CD4-positive, CD25-positive, alpha-beta regulatory T cell (primary cell): Measurements from ENCODE around the gene RAB25. TPM values are rescaled to one million over a fixed set of nuclear protein-coding genes. Genes with fewer than 3 reads are reported as not detected.

ENCODE experiments used
- ATAC-seq, 2 donors: fragments of 150-1000 bp; cut with Tn5 transposase; one replicate each; pipeline ENCODE4 v1.10.0; 2021; ENCODE audit warnings: low read depth in 2 of 2, moderate number of reproducible peaks in 2 of 2, moderate library complexity in 1 of 2
- DNase-seq, 3 donors: peaks; one replicate each; pipeline versions ENCODE4 v3.0.0 to v3.0.0-alpha.2; 2012 to 2022; ENCODE audit warnings: mixed read lengths in 1 of 3
- H3K27ac ChIP-seq: one replicate; pipeline ENCODE4 v1.7.0; 2013; ENCODE audit warnings: mild to moderate bottlenecking, low read length; ENCODE audit not compliant: insufficient read depth, poor library complexity, severe bottlenecking
- H3K27me3 ChIP-seq: one replicate; pipeline ENCODE4 v1.7.0; 2013; ENCODE audit warnings: low read length; ENCODE audit not compliant: control insufficient read depth, insufficient read depth
- H3K36me3 ChIP-seq: one replicate; pipeline ENCODE4 v1.7.0; 2013; ENCODE audit warnings: mild to moderate bottlenecking, low read length, moderate library complexity; ENCODE audit not compliant: control insufficient read depth, insufficient read depth
- H3K4me1 ChIP-seq: 2 replicates; pipeline ENCODE4 v1.7.0; 2013; ENCODE audit warnings: mild to moderate bottlenecking, low read length; ENCODE audit not compliant: insufficient read depth, control insufficient read depth, poor library complexity, severe bottlenecking
- H3K4me3 ChIP-seq: one replicate; pipeline ENCODE4 v1.7.0; 2013; ENCODE audit warnings: low read depth, mild to moderate bottlenecking, low read length, moderate library complexity
- H3K9me3 ChIP-seq, 2 experiments: 1 replicate in 1 of 2; 2 replicates in 1 of 2; pipeline ENCODE4 v1.7.0; 2013; ENCODE audit warnings: low read length in 2 of 2, mild to moderate bottlenecking in 1 of 2, moderate library complexity in 1 of 2; ENCODE audit not compliant: control insufficient read depth in 2 of 2
- H3K27ac Mint-ChIP-seq, 3 donors: one replicate each; pipeline ENCODE4 v1.8.0; 2020 to 2022; ENCODE audit warnings: mild to moderate bottlenecking in 3 of 3, mixed read lengths in 3 of 3, moderate library complexity in 2 of 3
- H3K27me3 Mint-ChIP-seq: one replicate; pipeline ENCODE4 v1.8.0; 2022; ENCODE audit warnings: mild to moderate bottlenecking, mixed read lengths
- H3K36me3 Mint-ChIP-seq: one replicate; pipeline ENCODE4 v1.8.0; 2020; ENCODE audit warnings: mixed read lengths
- H3K4me1 Mint-ChIP-seq, 4 donors: one replicate each; pipeline ENCODE4 v1.8.0; 2020 to 2022; ENCODE audit warnings: mixed read lengths in 4 of 4, mild to moderate bottlenecking in 1 of 4
- H3K4me3 Mint-ChIP-seq, 4 donors: one replicate each; pipeline ENCODE4 v1.8.0; 2020 to 2022; ENCODE audit warnings: mild to moderate bottlenecking in 4 of 4, mixed read lengths in 4 of 4, moderate library complexity in 3 of 4
- H3K9me3 Mint-ChIP-seq, 7 donors: one replicate each; pipeline ENCODE4 v1.8.0; 2020 to 2022; ENCODE audit warnings: mixed read lengths in 7 of 7, mild to moderate bottlenecking in 3 of 7, moderate library complexity in 2 of 7
- polyA plus RNA-seq, 4 donors: library from polyadenylated mRNA; unstranded; fragments of 300-500 nt; fragmentation: Illumina TruSeq; gene quantifications; one replicate each; pipeline ENCODE4 v1.2.3, GENCODE V29; 2021
- total RNA-seq: library from RNA; stranded (reverse); gene quantifications from one replicate; pipeline ENCODE4 v1.2.3, GENCODE V29; 2022

RAB25 gene
- total and polyA plus RNA-seq, 5 donors from 2014 or later = 0.83 to 1.7 (median 1.0) TPM

DNA sequence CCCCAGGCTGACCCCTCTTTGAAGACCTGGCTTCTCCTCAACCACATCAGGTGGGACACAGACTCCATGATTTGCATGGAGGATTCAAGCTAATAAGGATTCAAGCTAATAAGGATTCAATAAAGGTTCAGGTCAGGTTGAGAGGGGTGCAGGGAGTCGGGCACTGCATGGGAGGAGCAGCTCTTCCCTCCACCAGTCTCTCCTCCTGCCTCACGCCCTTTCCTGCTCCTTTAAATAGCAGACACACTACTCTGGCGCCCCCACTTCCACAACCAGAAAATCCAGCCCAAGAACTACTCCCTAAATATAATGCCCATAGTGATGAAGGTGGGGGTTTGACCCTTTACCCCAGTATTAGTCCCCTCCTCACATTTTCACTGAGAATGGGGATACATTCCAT, 14.2 kb downstream of the RAB25 start:
- no peak overlapping the region for H3K4me3 ChIP-seq
- ATAC-seq (no peak), DNase-seq (no peak)
- H3K27me3 ChIP-seq = no peaks in the 10 kb centered on the region
- H3K4me1 Mint-ChIP-seq = peaks cover 0 to 3% (median 0%) of the 10 kb centered on the region in 4 donors
- H3K27me3 Mint-ChIP-seq = peaks cover 25% of the 10 kb centered on the region
- peaks cover 0 to 2% (median 0%) of the 10 kb centered on the region in 7 donors for H3K9me3 Mint-ChIP-seq
- H3K36me3 ChIP-seq = no peaks in the 10 kb centered on the region
- H3K4me1 ChIP-seq = no peaks in the 10 kb centered on the region
- H3K9me3 ChIP-seq = no peaks in the 10 kb centered on the region
- H3K36me3 Mint-ChIP-seq = no peaks in the 10 kb centered on the region
- no peak overlapping the region for H3K27ac Mint-ChIP-seq
- no peak overlapping the region for H3K4me3 Mint-ChIP-seq
- H3K27ac ChIP-seq = no peak overlapping the region

DNA sequence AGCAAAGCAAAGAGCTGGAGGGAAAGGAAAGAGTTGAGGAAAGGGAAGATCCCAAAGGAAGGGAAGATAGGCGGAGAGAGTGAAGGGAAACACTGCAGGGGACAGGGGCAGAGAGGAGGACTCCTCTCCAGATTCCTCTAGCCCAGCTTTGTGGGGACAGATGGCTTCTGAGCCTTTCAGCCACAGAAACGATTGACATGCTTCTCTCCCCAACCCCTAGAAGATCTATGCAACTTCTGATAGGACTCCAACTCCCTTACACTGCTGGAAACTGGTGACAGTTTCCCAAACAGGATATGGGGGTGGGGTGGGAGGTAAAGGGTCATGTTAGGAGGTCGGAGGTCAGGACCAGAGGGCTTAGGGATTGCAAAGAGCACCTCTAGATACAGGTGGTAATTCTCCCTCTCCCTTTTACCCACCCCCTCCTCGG, 14.8 kb downstream of the RAB25 start:
- H3K27me3 ChIP-seq = no peaks in the 10 kb centered on the region
- ATAC-seq (no peak), DNase-seq (no peak)
- H3K9me3 Mint-ChIP-seq = peaks cover 0 to 2% (median 0%) of the 10 kb centered on the region in 7 donors
- H3K27ac ChIP-seq = no peak overlapping the region
- no peaks in the 10 kb centered on the region for H3K4me1 ChIP-seq
- no peaks in the 10 kb centered on the region for H3K9me3 ChIP-seq
- H3K36me3 Mint-ChIP-seq = no peaks in the 10 kb centered on the region
- H3K27ac Mint-ChIP-seq = no peak overlapping the region
- H3K36me3 ChIP-seq = no peaks in the 10 kb centered on the region
- H3K27me3 Mint-ChIP-seq = peaks cover 25% of the 10 kb centered on the region
- peaks cover 0 to 3% (median 0%) of the 10 kb centered on the region in 4 donors for H3K4me1 Mint-ChIP-seq
- H3K4me3 Mint-ChIP-seq = peak overlapping the region in 1 of 4 donors; percentile 50
- no peak overlapping the region for H3K4me3 ChIP-seq

GRCh38 chr1:156076609-156077429, 15.9 kb downstream of the RAB25 start:
- H3K36me3 Mint-ChIP-seq = no peaks in the 10 kb centered on the region
- H3K9me3 Mint-ChIP-seq = peaks cover 0 to 2% (median 0%) of the 10 kb centered on the region in 7 donors
- H3K4me3 Mint-ChIP-seq = no peak overlapping the region
- Histone ChIP-seq H3K4me3 (no peak overlapping the region), H3K9me3 (no peaks in the 10 kb centered on the region), H3K36me3 (no peaks in the 10 kb centered on the region), H3K27me3 (no peaks in the 10 kb centered on the region), H3K27ac (no peak overlapping the region), H3K4me1 (peaks cover 2% of the 10 kb centered on the region)
- DNase-seq (no peak), ATAC-seq (no peak)
- H3K27ac Mint-ChIP-seq = no peak overlapping the region
- H3K4me1 Mint-ChIP-seq = peaks cover 0 to 8% (median 0%) of the 10 kb centered on the region in 4 donors
- H3K27me3 Mint-ChIP-seq = peaks cover 35% of the 10 kb centered on the region

- H3K4me3 Mint-ChIP-seq = no peak overlapping the region
Observed at GRCh38 chr1:156077430-156077760, 16.4 kb downstream of the RAB25 start.

GRCh38 chr1:156078728-156079127, 17.8 kb downstream of the RAB25 start:
- Mint-ChIP-seq H3K4me1 (peaks cover 0 to 18% (median 1%) of the 10 kb centered on the region in 4 donors), H3K4me3 (peak overlapping the region in 2 of 4 donors; percentile 3 to 69)

More at GRCh38 chr1:156077430-156077760, 16.4 kb downstream of the RAB25 start:
- Mint-ChIP-seq H3K27me3 (peaks cover 35% of the 10 kb centered on the region), H3K27ac (no peak overlapping the region), H3K9me3 (peaks cover 0 to 2% (median 0%) of the 10 kb centered on the region in 7 donors), H3K4me1 (peaks cover 0 to 11% (median 0%) of the 10 kb centered on the region in 4 donors), H3K36me3 (no peaks in the 10 kb centered on the region)
- H3K36me3 ChIP-seq = no peaks in the 10 kb centered on the region
- H3K27me3 ChIP-seq = no peaks in the 10 kb centered on the region
- DNase-seq (no peak), ATAC-seq (no peak)
- H3K4me1 ChIP-seq = peaks cover 8% of the 10 kb centered on the region
- H3K27ac ChIP-seq = no peak overlapping the region
- no peak overlapping the region for H3K4me3 ChIP-seq
- no peaks in the 10 kb centered on the region for H3K9me3 ChIP-seq

GRCh38 chr1:156079762-156080161, 18.8 kb downstream of the RAB25 start:
- Histone ChIP-seq H3K27ac (no peak overlapping the region), H3K4me1 (peaks cover 17% of the 10 kb centered on the region), H3K27me3 (peaks cover 13% of the 10 kb centered on the region), H3K36me3 (no peaks in the 10 kb centered on the region), H3K9me3 (no peaks in the 10 kb centered on the region), H3K4me3 (no peak overlapping the region)
- no peaks in the 10 kb centered on the region for H3K36me3 Mint-ChIP-seq
- DNase-seq (no peak), ATAC-seq (no peak)
- peak overlapping the region; percentile 44 to 66 (median 56) for H3K4me3 Mint-ChIP-seq
- no peak overlapping the region for H3K27ac Mint-ChIP-seq
- H3K9me3 Mint-ChIP-seq = peaks cover 0 to 2% (median 0%) of the 10 kb centered on the region in 7 donors
- peaks cover 0 to 18% (median 1%) of the 10 kb centered on the region in 4 donors for H3K4me1 Mint-ChIP-seq
- H3K27me3 Mint-ChIP-seq = peaks cover 55% of the 10 kb centered on the region

More at GRCh38 chr1:156078728-156079127, 17.8 kb downstream of the RAB25 start:
- H3K4me3 ChIP-seq = no peak overlapping the region
- no peaks in the 10 kb centered on the region for H3K9me3 ChIP-seq
- H3K4me1 ChIP-seq = peaks cover 17% of the 10 kb centered on the region
- Mint-ChIP-seq H3K36me3 (no peaks in the 10 kb centered on the region), H3K9me3 (peaks cover 0 to 2% (median 0%) of the 10 kb centered on the region in 7 donors), H3K27ac (peak overlapping the region in 1 of 3 donors; percentile 33), H3K27me3 (peaks cover 45% of the 10 kb centered on the region)
- DNase-seq = no peak
- H3K36me3 ChIP-seq = no peaks in the 10 kb centered on the region
- H3K27me3 ChIP-seq = peaks cover 3% of the 10 kb centered on the region
- H3K27ac ChIP-seq = no peak overlapping the region
- no peak for ATAC-seq

- Mint-ChIP-seq H3K27ac (no peak overlapping the region), H3K4me3 (peak overlapping the region in 1 of 4 donors; percentile 59), H3K27me3 (peaks cover 57% of the 10 kb centered on the region), H3K9me3 (peaks cover 0 to 2% (median 0%) of the 10 kb centered on the region in 7 donors), H3K36me3 (no peaks in the 10 kb centered on the region), H3K4me1 (peaks cover 0 to 18% (median 1%) of the 10 kb centered on the region in 4 donors)
- H3K27ac ChIP-seq = no peak overlapping the region
- DNase-seq (no peak), ATAC-seq (no peak)
- H3K9me3 ChIP-seq = no peaks in the 10 kb centered on the region
- H3K36me3 ChIP-seq = no peaks in the 10 kb centered on the region
- peaks cover 14% of the 10 kb centered on the region for H3K27me3 ChIP-seq
- H3K4me1 ChIP-seq = peaks cover 17% of the 10 kb centered on the region
- H3K4me3 ChIP-seq = no peak overlapping the region
Observed at GRCh38 chr1:156080241-156080862, 19.4 kb downstream of the RAB25 start.
